CD4-positive, alpha-beta memory T cell (primary cell): ENCODE results near the gene B9D2. TPM values are rescaled to one million over a fixed set of nuclear protein-coding genes. Genes with fewer than 3 reads are reported as not detected.
A peak's percentile ranks its signal among the peaks of the same experiment; 100 is the strongest.

Source experiments
- CTCF ChIA-PET: fragments of 350-600 bp; sonication (Branson Sonifier 250); formaldehyde crosslinking; loops from one replicate; lab custom pipeline; 2021; ENCODE audit warnings: inconsistent platforms; ENCODE audit not compliant: partially characterized antibody; lab: Charles Lee
- POLR2A ChIA-PET: fragments of 350-600 bp; sonication (Branson Sonifier 250); formaldehyde crosslinking; loops from one replicate; lab custom pipeline; 2021; ENCODE audit not compliant: partially characterized antibody; lab: Charles Lee
- DNase-seq, 5 donors: peaks; one replicate each; pipeline versions ENCODE4 v3.0.0 to v3.0.0-alpha.2; 2020 to 2022; ENCODE audit warnings: mixed read lengths in 1 of 5
- H3K27ac ChIP-seq: one replicate; pipeline ENCODE4 v1.7.0; 2013; ENCODE audit warnings: low read depth, low read length
- H3K27me3 ChIP-seq: 2 replicates; pipeline ENCODE4 v1.7.0; 2013; ENCODE audit warnings: mild to moderate bottlenecking, low read length, moderate library complexity; ENCODE audit not compliant: insufficient read depth
- H3K36me3 ChIP-seq: 2 replicates; pipeline ENCODE4 v1.7.0; 2013; ENCODE audit warnings: mild to moderate bottlenecking, low read length, moderate library complexity; ENCODE audit not compliant: insufficient read depth
- H3K4me1 ChIP-seq: 2 replicates; pipeline ENCODE4 v1.7.0; 2013; ENCODE audit warnings: mild to moderate bottlenecking, low read length, moderate library complexity; ENCODE audit not compliant: insufficient read depth
- H3K4me3 ChIP-seq, 2 donors: one replicate each; pipeline ENCODE4 v1.7.0; 2013; ENCODE audit warnings: low read length in 2 of 2, mild to moderate bottlenecking in 1 of 2
- H3K9me3 ChIP-seq, 2 donors: one replicate each; pipeline ENCODE4 v1.7.0; 2013; ENCODE audit warnings: low read length in 2 of 2, control low read depth in 1 of 2; ENCODE audit not compliant: control insufficient read depth in 1 of 2
- H3K27ac Mint-ChIP-seq, 7 donors: one replicate each; pipeline ENCODE4 v1.8.0; 2020 to 2021; ENCODE audit warnings: mixed read lengths in 7 of 7, mild to moderate bottlenecking in 6 of 7, inconsistent platforms in 3 of 7, moderate library complexity in 3 of 7
- H3K27me3 Mint-ChIP-seq, 2 donors: one replicate each; pipeline ENCODE4 v1.8.0; 2020 to 2021; ENCODE audit warnings: mixed read lengths in 2 of 2
- H3K36me3 Mint-ChIP-seq, 2 donors: one replicate each; pipeline ENCODE4 v1.8.0; 2020 to 2021; ENCODE audit warnings: mixed read lengths in 2 of 2, inconsistent platforms in 1 of 2, mild to moderate bottlenecking in 1 of 2
- H3K4me1 Mint-ChIP-seq, 4 donors: one replicate each; pipeline ENCODE4 v1.8.0; 2020 to 2021; ENCODE audit warnings: mixed read lengths in 4 of 4, mild to moderate bottlenecking in 1 of 4
- H3K4me3 Mint-ChIP-seq, 8 donors: one replicate each; pipeline ENCODE4 v1.8.0; 2020 to 2021; ENCODE audit warnings: mixed read lengths in 8 of 8, mild to moderate bottlenecking in 7 of 8, moderate library complexity in 6 of 8, inconsistent platforms in 3 of 8
- H3K9me3 Mint-ChIP-seq, 8 donors: one replicate each; pipeline ENCODE4 v1.8.0; 2020 to 2021; ENCODE audit warnings: mixed read lengths in 8 of 8, mild to moderate bottlenecking in 5 of 8, inconsistent platforms in 3 of 8, moderate library complexity in 1 of 8
- intact Hi-C: fragments of 100-400 bp; cut with micrococcal nuclease; formaldehyde crosslinking; loops from one replicate; pipeline ENCODE4 v1.15.1; 2023
- polyA plus RNA-seq, 2 donors: library from polyadenylated mRNA; unstranded; fragments of 300-500 nt; fragmentation: Illumina TruSeq; gene quantifications; one replicate each; pipeline ENCODE4 v1.2.3, GENCODE V29; 2021
- total RNA-seq, 2 experiments: library from RNA; stranded (reverse); gene quantifications; one replicate each; pipeline ENCODE4 v1.2.3, GENCODE V29; 2021

The B9D2 gene
- total and polyA plus RNA-seq, 4 experiments from 2014 or later = 11.6 to 22.4 (median 14.0) TPM

DNA sequence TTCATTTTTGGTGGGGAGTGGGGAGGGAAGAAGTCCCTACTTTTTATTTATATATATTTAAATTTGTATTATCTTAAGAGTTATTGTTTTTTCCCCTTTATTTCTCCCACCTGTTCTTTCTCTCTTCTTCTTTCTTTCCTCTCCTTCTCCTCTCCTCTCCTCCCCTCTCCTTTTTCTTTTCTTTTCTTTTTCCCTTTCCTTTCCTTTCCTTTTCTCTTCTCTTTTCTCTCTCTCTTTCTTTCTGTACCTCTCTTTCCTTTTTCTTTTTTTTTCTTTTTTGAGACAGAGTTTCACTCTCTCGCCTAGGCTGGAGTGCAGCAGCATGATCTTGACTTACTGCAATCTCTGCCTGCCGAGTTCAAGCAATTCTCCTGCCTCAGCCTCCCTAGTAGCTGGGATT is 35.6 kb upstream of the B9D2 start:
- H3K27me3 Mint-ChIP-seq = no peaks in the 10 kb centered on the region
- peak overlapping the region in 5 of 7 donors; percentile 32 to 98 (median 52) for H3K27ac Mint-ChIP-seq
- POLR2A ChIA-PET = interaction anchor here (1.0 kb wide), 1 partner anchor 47 kb away, joined by 4 read pairs; no protein-coding TSS in a partner anchor
- intact Hi-C loops = loop anchor here (5.0 kb wide), 1 partner anchor 148 kb away; no protein-coding TSS in a partner anchor
- Histone ChIP-seq H3K4me1 (peaks cover 31% of the 10 kb centered on the region), H3K9me3 (no peaks in the 10 kb centered on the region), H3K27me3 (no peaks in the 10 kb centered on the region), H3K36me3 (no peaks in the 10 kb centered on the region), H3K4me3 (no peak overlapping the region), H3K27ac (no peak overlapping the region)
- H3K9me3 Mint-ChIP-seq = no peaks in the 10 kb centered on the region
- CTCF ChIA-PET = interaction anchor here (0.6 kb wide), 1 partner anchor 52 kb away, joined by 3 read pairs; no protein-coding TSS in a partner anchor
- peaks cover 27 to 65% (median 41%) of the 10 kb centered on the region in 4 donors for H3K4me1 Mint-ChIP-seq
- no peak for DNase-seq
- peak overlapping the region in 6 of 8 donors; percentile 8 to 99 (median 94) for H3K4me3 Mint-ChIP-seq
- peaks cover 11 to 25% of the 10 kb centered on the region in 2 donors for H3K36me3 Mint-ChIP-seq

DNA sequence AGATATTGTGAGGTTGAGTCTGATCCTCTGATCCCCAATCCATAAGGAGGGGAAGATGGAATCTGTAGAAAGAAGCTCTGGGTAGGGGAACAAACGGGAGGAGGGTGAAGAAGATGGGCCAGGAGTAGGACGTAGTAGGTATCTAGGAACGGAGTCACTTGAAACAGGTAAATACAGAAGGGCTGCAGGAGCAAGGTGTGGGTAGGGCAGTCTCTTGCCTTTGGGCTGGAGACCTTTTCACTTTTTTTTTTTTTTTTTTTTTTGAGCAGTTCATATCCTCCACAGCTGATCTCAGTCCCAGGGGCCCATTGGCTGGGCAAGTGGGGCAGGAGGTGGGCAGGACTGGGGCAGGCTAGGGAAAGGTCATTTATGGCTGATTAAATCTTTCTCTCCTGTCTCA is 35.1 kb upstream of the B9D2 start:
- POLR2A ChIA-PET = interaction anchor here (0.5 to 1.1 kb wide), 4 partner anchors 22 to 46 kb away, joined by 3 to 4 read pairs (median 4); partner anchors contain the start of genes B9D2 and TMEM91

DNA sequence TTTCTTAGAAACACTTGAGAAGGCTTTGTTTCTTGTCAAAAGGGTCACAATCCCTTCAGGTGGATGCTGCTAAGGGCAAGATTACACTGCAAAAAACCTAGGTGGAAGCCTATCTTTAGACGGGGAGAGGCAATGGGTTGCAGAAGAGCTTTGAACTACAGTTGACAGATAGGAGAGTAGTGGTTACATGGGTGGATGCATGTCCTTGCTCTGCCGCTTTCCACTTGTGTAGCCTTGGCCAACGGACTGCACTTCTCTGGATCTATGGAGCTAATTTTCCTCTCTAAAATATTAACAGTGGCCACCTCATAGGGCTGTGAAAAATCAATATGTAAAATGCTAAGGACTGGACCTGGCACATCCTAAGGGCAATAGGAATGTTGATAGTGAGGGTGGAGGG is 34.6 kb upstream of the B9D2 start:
- H3K4me3 ChIP-seq = peak overlapping the region in 1 of 2 donors; percentile 80
- no peaks in the 10 kb centered on the region for H3K36me3 ChIP-seq
- ChIA-PET POLR2A (interaction anchor here (0.5 to 1.2 kb wide), 5 partner anchors 22 to 135 kb away, joined by 3 to 5 read pairs (median 4); partner anchors contain the start of genes B9D2 and TMEM91), CTCF (no interaction called here)
- intact Hi-C loops = loop anchor here (5.0 kb wide), 1 partner anchor 149 kb away; no protein-coding TSS in a partner anchor
- peak overlapping the region; percentile 29 to 100 (median 99) for H3K27ac Mint-ChIP-seq
- peak overlapping the region; percentile 93 for H3K27ac ChIP-seq
- peaks cover 31% of the 10 kb centered on the region for H3K4me1 ChIP-seq
- no peaks in the 10 kb centered on the region for H3K9me3 Mint-ChIP-seq
- H3K9me3 ChIP-seq = no peaks in the 10 kb centered on the region
- H3K4me3 Mint-ChIP-seq = peak overlapping the region; percentile 94 to 100 (median 98)
- peaks cover 28 to 61% (median 41%) of the 10 kb centered on the region in 4 donors for H3K4me1 Mint-ChIP-seq
- H3K27me3 Mint-ChIP-seq = no peaks in the 10 kb centered on the region
- H3K27me3 ChIP-seq = no peaks in the 10 kb centered on the region
- DNase-seq = no peak
- peaks cover 11 to 23% of the 10 kb centered on the region in 2 donors for H3K36me3 Mint-ChIP-seq

More for the DNA sequence above, 35.1 kb upstream of the B9D2 start:
- Histone ChIP-seq H3K27me3 (no peaks in the 10 kb centered on the region), H3K27ac (no peak overlapping the region), H3K36me3 (no peaks in the 10 kb centered on the region), H3K9me3 (no peaks in the 10 kb centered on the region), H3K4me1 (peaks cover 31% of the 10 kb centered on the region), H3K4me3 (no peak overlapping the region)
- H3K9me3 Mint-ChIP-seq = no peaks in the 10 kb centered on the region
- H3K4me1 Mint-ChIP-seq = peaks cover 27 to 65% (median 41%) of the 10 kb centered on the region in 4 donors
- CTCF ChIA-PET = no interaction called here
- H3K4me3 Mint-ChIP-seq = peak overlapping the region; percentile 8 to 100 (median 98)
- peaks cover 11 to 25% of the 10 kb centered on the region in 2 donors for H3K36me3 Mint-ChIP-seq
- no peaks in the 10 kb centered on the region for H3K27me3 Mint-ChIP-seq
- H3K27ac Mint-ChIP-seq = peak overlapping the region; percentile 20 to 100 (median 98)
- no peak for DNase-seq
- intact Hi-C loops = loop anchor here (5.0 kb wide), 1 partner anchor 148 kb away; no protein-coding TSS in a partner anchor

DNA sequence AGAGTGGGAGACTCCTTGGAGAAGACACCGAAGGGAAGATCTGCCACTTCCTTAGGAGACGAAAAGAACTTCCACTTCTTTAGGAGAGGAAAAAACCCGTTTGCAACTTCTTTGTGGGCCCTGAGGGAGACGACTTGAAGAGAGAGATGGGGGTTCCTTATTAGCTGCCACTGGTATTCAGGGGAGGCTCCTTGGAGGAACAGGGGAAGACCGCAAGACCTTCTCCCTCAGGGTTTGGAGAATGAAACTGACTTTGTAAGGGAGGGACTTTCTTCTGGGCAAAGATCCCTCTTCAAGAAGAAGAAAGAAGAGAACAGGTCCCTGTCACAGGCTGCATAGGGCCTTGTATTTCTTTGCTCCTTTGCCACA is 34.1 kb upstream of the B9D2 start:
- DNase-seq = no peak
- no peaks in the 10 kb centered on the region for H3K27me3 Mint-ChIP-seq
- intact Hi-C loops = loop anchor here (5.0 kb wide), 1 partner anchor 149 kb away; no protein-coding TSS in a partner anchor
- H3K9me3 Mint-ChIP-seq = no peaks in the 10 kb centered on the region
- H3K4me3 Mint-ChIP-seq = peak overlapping the region; percentile 94 to 100 (median 98)
- H3K9me3 ChIP-seq = no peaks in the 10 kb centered on the region
- no peaks in the 10 kb centered on the region for H3K36me3 ChIP-seq
- H3K27ac Mint-ChIP-seq = peak overlapping the region; percentile 98 to 100 (median 100)
- peaks cover 27 to 56% (median 41%) of the 10 kb centered on the region in 4 donors for H3K4me1 Mint-ChIP-seq
- ChIA-PET POLR2A (interaction anchor here (1.1 to 1.2 kb wide), 2 partner anchors 34 to 134 kb away, joined by 3 to 5 read pairs; partner anchors contain the start of gene B9D2), CTCF (no interaction called here)
- peaks cover 31% of the 10 kb centered on the region for H3K4me1 ChIP-seq
- H3K36me3 Mint-ChIP-seq = peaks cover 11 to 20% of the 10 kb centered on the region in 2 donors
- H3K27me3 ChIP-seq = no peaks in the 10 kb centered on the region
- peak overlapping the region; percentile 80 to 95 for H3K4me3 ChIP-seq
- H3K27ac ChIP-seq = peak overlapping the region; percentile 93

- CTCF ChIA-PET = no interaction called here
- H3K27me3 Mint-ChIP-seq = no peaks in the 10 kb centered on the region
- Histone ChIP-seq H3K9me3 (no peaks in the 10 kb centered on the region), H3K4me3 (peak within 1 kb of the TSS; percentile 94 to 96), H3K36me3 (peaks cover 4% of the 10 kb centered on the region), H3K4me1 (peaks cover 31% of the 10 kb centered on the region), H3K27me3 (no peaks in the 10 kb centered on the region), H3K27ac (peak within 1 kb of the TSS; percentile 93)
- DNase-seq = peak; percentile 98 to 100 (median 100)
- peaks cover 27 to 54% (median 41%) of the 10 kb centered on the region in 4 donors for H3K4me1 Mint-ChIP-seq
- intact Hi-C loops = loop anchor here (1.0 to 5.0 kb wide), 8 partner anchors 31 to 955 kb away; partner anchors contain the start of genes B9D2, CCDC97, DMAC2 and TGFB1
- H3K4me3 Mint-ChIP-seq = peak within 1 kb of the TSS; percentile 94 to 100 (median 98)
- H3K27ac Mint-ChIP-seq = peak within 1 kb of the TSS; percentile 98 to 100 (median 100)
- H3K9me3 Mint-ChIP-seq = no peaks in the 10 kb centered on the region
- H3K36me3 Mint-ChIP-seq = peaks cover 11 to 19% of the 10 kb centered on the region in 2 donors
- POLR2A ChIA-PET = interaction anchor here (1.0 to 2.0 kb wide), 4 partner anchors 21 to 134 kb away, joined by 4 to 14 read pairs (median 4); partner anchors contain the start of genes B9D2 and TMEM91
Observed at GRCh38 chr19:41397086-41398049, 33.4 kb upstream of the B9D2 start, which contains the start of the genes BCKDHA and EXOSC5. BCKDHA (plus strand) TSS chr19:41397818; CDS start chr19:41397828, 10 bp downstream. EXOSC5 (minus strand) TSS chr19:41397359; CDS start chr19:41397328, 31 bp downstream.

DNA sequence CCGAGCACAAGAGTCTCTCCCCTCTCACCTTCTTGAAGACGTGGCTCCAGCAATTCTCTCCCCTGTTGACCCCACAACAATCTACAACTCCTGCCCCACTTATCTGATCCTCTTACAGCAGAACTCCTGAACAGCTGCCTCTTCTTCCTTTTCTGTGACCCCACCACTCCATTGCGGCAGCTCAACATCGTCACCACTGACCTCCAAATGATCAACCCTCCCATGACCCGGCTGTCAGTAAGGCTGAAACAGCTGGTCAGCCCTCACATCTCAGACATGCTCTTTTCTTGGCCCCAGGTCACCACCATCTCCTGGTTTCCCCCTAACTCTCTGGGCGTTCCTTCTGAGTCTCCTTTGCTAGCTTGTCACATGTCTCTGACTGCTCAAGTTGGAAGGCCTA is 31.4 kb upstream of the B9D2 start:
- Mint-ChIP-seq H3K4me3 (peak overlapping the region in 7 of 8 donors; percentile 24 to 98 (median 68)), H3K9me3 (no peaks in the 10 kb centered on the region), H3K4me1 (peaks cover 21 to 48% (median 33%) of the 10 kb centered on the region in 4 donors), H3K27me3 (no peaks in the 10 kb centered on the region), H3K27ac (peak overlapping the region in 4 of 7 donors; percentile 5 to 92 (median 76)), H3K36me3 (peaks cover 12 to 28% of the 10 kb centered on the region in 2 donors)
- Histone ChIP-seq H3K9me3 (no peaks in the 10 kb centered on the region), H3K36me3 (peaks cover 22% of the 10 kb centered on the region), H3K27ac (no peak overlapping the region), H3K4me3 (no peak overlapping the region), H3K27me3 (no peaks in the 10 kb centered on the region), H3K4me1 (peaks cover 31% of the 10 kb centered on the region)
- POLR2A ChIA-PET = interaction anchor here (1.6 to 2.0 kb wide), 2 partner anchors 19 to 31 kb away, joined by 4 to 14 read pairs; partner anchors contain the start of genes B9D2 and TMEM91
- DNase-seq = no peak
- CTCF ChIA-PET = interaction anchor here (0.6 to 2.5 kb wide), 3 partner anchors 11 to 169 kb away, joined by 3 to 6 read pairs (median 3); partner anchors contain the start of gene B9D2
- intact Hi-C loops = loop anchor here (5.0 kb wide), 1 partner anchor 152 kb away; no protein-coding TSS in a partner anchor
